Measurements from ENCODE around the gene SERPINB4. TPM values are rescaled to one million over a fixed set of nuclear protein-coding genes. Genes with fewer than 3 reads are reported as not detected.
"Not testable (repeated sequence)": the region's sequence is repeated elsewhere in the genome, so short reads cannot be mapped to it uniquely, and the experiment has no call there.

Gene SERPINB4
- total RNA-seq, 4 donors from 2014 or later: not detected

GRCh38 chr18:63679820-63680606 is 36.0 kb upstream of the SERPINB4 start:
- ATAC-seq (ENCODE audit: low FRiP score): no peak
- no peak for TF ChIP-seq CTCF (IDR thresholded peaks at IDR 0.05)

GRCh38 chr18:63677500-63678225 is 33.6 kb upstream of the SERPINB4 start:
- TF ChIP-seq CTCF (IDR thresholded peaks at IDR 0.05): no peak
- no peak for DNase-seq (ENCODE audit: low spot score)
- no peak for ATAC-seq (ENCODE audit: low FRiP score)

More at GRCh38 chr18:63679820-63680606, 36.0 kb upstream of the SERPINB4 start:
- no peak for DNase-seq (ENCODE audit: low spot score)

- no peak for TF ChIP-seq CTCF (IDR thresholded peaks at IDR 0.05)
- ATAC-seq (ENCODE audit: low FRiP score) (no peak), DNase-seq (ENCODE audit: low spot score) (no peak)
Observed at GRCh38 chr18:63676526-63677323, 32.7 kb upstream of the SERPINB4 start.

GRCh38 chr18:63664571-63664970 is 20.5 kb upstream of the SERPINB4 start:
- ATAC-seq (ENCODE audit: low FRiP score) (no peak), DNase-seq (ENCODE audit: low spot score) (no peak)
- TF ChIP-seq CTCF (IDR thresholded peaks at IDR 0.05): no peak

- DNase-seq (ENCODE audit: low spot score); ATAC-seq (ENCODE audit: low FRiP score): not testable (repeated sequence)
Observed at GRCh38 chr18:63661750-63662149, 17.7 kb upstream of the SERPINB4 start, which contains the start of gene SERPINB3. SERPINB3 (minus strand) TSS chr18:63661893; CDS start chr18:63661216, 677 bp downstream.

- peak; percentile 59 for ATAC-seq (ENCODE audit: low FRiP score)
Observed at GRCh38 chr18:63658920-63659319, 14.9 kb upstream of the SERPINB4 start.

GRCh38 chr18:63650271-63650670 is 6.2 kb upstream of the SERPINB4 start:
- DNase-seq (ENCODE audit: low spot score); ATAC-seq (ENCODE audit: low FRiP score): not testable (repeated sequence)

More at GRCh38 chr18:63658920-63659319, 14.9 kb upstream of the SERPINB4 start:
- DNase-seq (ENCODE audit: low spot score): not testable (repeated sequence)

- no peak for TF ChIP-seq CTCF (IDR thresholded peaks at IDR 0.05)
Observed at GRCh38 chr18:63648241-63648640, 4.2 kb upstream of the SERPINB4 start.

More at GRCh38 chr18:63648241-63648640, 4.2 kb upstream of the SERPINB4 start:
- no peak for ATAC-seq (ENCODE audit: low FRiP score)
- no peak for DNase-seq (ENCODE audit: low spot score)

Measured in omental fat pad (tissue), 4 donors.